Progenitor cell of endocrine pancreas (in vitro differentiated cells): ENCODE data around the gene GIMAP4. TPM values are rescaled to one million over a fixed set of nuclear protein-coding genes. Genes with fewer than 3 reads are reported as not detected.

Experiments used
- DNase-seq: peaks from one replicate; pipeline ENCODE4 v3.0.0; 2021; ENCODE audit warnings: low spot score; ENCODE audit not compliant: unreplicated experiment
- H3K27ac Mint-ChIP-seq: 2 replicates; pipeline ENCODE4 v1.8.0; 2021; ENCODE audit warnings: mild to moderate bottlenecking, moderate library complexity, mixed read lengths
- H3K27me3 Mint-ChIP-seq: 2 replicates; pipeline ENCODE4 v1.8.0; 2021; ENCODE audit warnings: mixed read lengths
- H3K36me3 Mint-ChIP-seq: 2 replicates; pipeline ENCODE4 v1.8.0; 2022; ENCODE audit warnings: mixed read lengths; ENCODE audit not compliant: insufficient read depth
- H3K4me1 Mint-ChIP-seq: 2 replicates; pipeline ENCODE4 v1.8.0; 2021; ENCODE audit warnings: low read depth, mixed read lengths
- H3K4me3 Mint-ChIP-seq: 2 replicates; pipeline ENCODE4 v1.8.0; 2021; ENCODE audit warnings: low read depth, mild to moderate bottlenecking, moderate library complexity, mixed read lengths
- H3K9me3 Mint-ChIP-seq: 2 replicates; pipeline ENCODE4 v1.8.0; 2021; ENCODE audit warnings: low read depth, mixed read lengths
- CTCF ChIP-seq: fragments of 200-600 bp; sonication (generic); IDR thresholded peaks from one replicate; pipeline ENCODE4 v1.5.0; 2021; ENCODE audit warnings: antibody characterized with exemption, mild to moderate bottlenecking; ENCODE audit not compliant: unreplicated experiment
- total RNA-seq: library from RNA; stranded (reverse); gene quantifications from 2 replicates; pipeline ENCODE4 v1.2.1, GENCODE V29; 2021

The GIMAP4 gene
- total RNA-seq, 1 donor from 2014 or later, result not detected

GRCh38 chr7:150620061-150620460, 52.9 kb downstream of the GIMAP4 start:
- no peaks in the 10 kb centered on the region for H3K4me1 Mint-ChIP-seq
- TF ChIP-seq CTCF, result no peak
- no peaks in the 10 kb centered on the region for H3K36me3 Mint-ChIP-seq
- no peak overlapping the region for H3K4me3 Mint-ChIP-seq
- peaks cover 7% of the 10 kb centered on the region for H3K27me3 Mint-ChIP-seq
- no peaks in the 10 kb centered on the region for H3K9me3 Mint-ChIP-seq
- no peak overlapping the region for H3K27ac Mint-ChIP-seq
- DNase-seq, result no peak

GRCh38 chr7:150620617-150621371, 53.6 kb downstream of the GIMAP4 start:
- no peak for TF ChIP-seq CTCF
- Mint-ChIP-seq H3K4me1 (no peaks in the 10 kb centered on the region), H3K4me3 (no peak overlapping the region), H3K27ac (no peak overlapping the region), H3K9me3 (no peaks in the 10 kb centered on the region), H3K27me3 (peaks cover 9% of the 10 kb centered on the region), H3K36me3 (no peaks in the 10 kb centered on the region)
- DNase-seq, result no peak

GRCh38 chr7:150621376-150621775, 54.2 kb downstream of the GIMAP4 start:
- peaks cover 9% of the 10 kb centered on the region for H3K27me3 Mint-ChIP-seq
- no peak overlapping the region for H3K4me3 Mint-ChIP-seq
- DNase-seq, result no peak
- no peak for TF ChIP-seq CTCF
- no peak overlapping the region for H3K27ac Mint-ChIP-seq
- H3K36me3 Mint-ChIP-seq, result no peaks in the 10 kb centered on the region
- no peaks in the 10 kb centered on the region for H3K4me1 Mint-ChIP-seq
- H3K9me3 Mint-ChIP-seq, result no peaks in the 10 kb centered on the region

Other genes with a start within 250 kb of the GIMAP4 start
- gene LRRC61, start 244.0 kb upstream of the GIMAP4 start, total RNA-seq, result 28.1 and 28.3 TPM in 2 replicates
- 2.3 and 3.3 TPM in 2 replicates for gene ACTR3C, start 243.8 kb upstream of the GIMAP4 start, total RNA-seq
- gene RARRES2, start 225.8 kb upstream of the GIMAP4 start, total RNA-seq, result 19.0 and 20.2 TPM in 2 replicates
- 148 and 153 TPM in 2 replicates for gene REPIN1, start 198.6 kb upstream of the GIMAP4 start, total RNA-seq
- 10.8 and 13.4 TPM in 2 replicates for gene ZNF775, start 188.1 kb upstream of the GIMAP4 start, total RNA-seq
- gene GIMAP8, start 116.8 kb upstream of the GIMAP4 start, total RNA-seq, result not detected in 2 replicates
- gene GIMAP7, start 52.5 kb upstream of the GIMAP4 start, total RNA-seq, result not detected in 2 replicates
- gene GIMAP6, start 65.0 kb downstream of the GIMAP4 start, total RNA-seq, result not detected in 2 replicates
- gene GIMAP2, start 118.3 kb downstream of the GIMAP4 start, total RNA-seq, result not detected in 2 replicates
- gene GIMAP1, start 149.2 kb downstream of the GIMAP4 start, total RNA-seq, result not detected in 2 replicates
- not detected in 2 replicates for gene GIMAP5, start 170.0 kb downstream of the GIMAP4 start, total RNA-seq
- gene TMEM176B, start 233.0 kb downstream of the GIMAP4 start, total RNA-seq, result 8.9 TPM in 2 replicates
- 8.0 and 9.6 TPM in 2 replicates for gene TMEM176A, start 233.4 kb downstream of the GIMAP4 start, total RNA-seq